ENCODE measurements around the gene MSTN.

DNA sequence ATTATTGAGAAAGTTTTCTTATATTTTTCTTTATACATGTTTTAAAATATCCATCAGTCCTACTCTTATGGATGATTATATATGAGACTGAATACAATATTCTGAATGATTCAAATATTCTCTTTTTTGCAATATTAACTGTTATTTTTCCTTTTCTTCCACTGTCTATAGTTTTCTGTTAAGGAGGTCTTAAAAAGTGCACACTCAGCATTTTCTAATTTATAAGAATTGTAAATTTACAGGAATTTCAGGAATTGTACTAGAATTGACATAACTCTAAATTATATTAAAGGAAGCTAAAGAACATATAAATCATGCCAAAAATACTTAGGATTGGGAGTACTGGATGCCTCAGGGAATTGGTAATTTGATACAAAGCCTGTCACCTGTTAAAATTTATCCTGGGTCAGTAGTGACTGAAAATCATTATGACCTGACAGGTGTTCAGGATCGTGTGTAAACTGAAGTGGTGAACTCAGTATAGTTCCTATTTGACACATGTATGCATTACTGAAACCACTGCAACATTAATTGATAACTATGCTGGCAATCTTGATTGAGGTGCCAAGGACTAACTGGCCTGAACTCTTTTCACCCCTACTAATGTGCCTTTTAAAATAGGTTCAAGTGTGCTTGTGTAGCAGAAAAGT lies 30.4 kb downstream of the MSTN start:
- no peak for TF ChIP-seq EP300 (IDR thresholded peaks at IDR 0.05)
- TF ChIP-seq, protein P1, sequence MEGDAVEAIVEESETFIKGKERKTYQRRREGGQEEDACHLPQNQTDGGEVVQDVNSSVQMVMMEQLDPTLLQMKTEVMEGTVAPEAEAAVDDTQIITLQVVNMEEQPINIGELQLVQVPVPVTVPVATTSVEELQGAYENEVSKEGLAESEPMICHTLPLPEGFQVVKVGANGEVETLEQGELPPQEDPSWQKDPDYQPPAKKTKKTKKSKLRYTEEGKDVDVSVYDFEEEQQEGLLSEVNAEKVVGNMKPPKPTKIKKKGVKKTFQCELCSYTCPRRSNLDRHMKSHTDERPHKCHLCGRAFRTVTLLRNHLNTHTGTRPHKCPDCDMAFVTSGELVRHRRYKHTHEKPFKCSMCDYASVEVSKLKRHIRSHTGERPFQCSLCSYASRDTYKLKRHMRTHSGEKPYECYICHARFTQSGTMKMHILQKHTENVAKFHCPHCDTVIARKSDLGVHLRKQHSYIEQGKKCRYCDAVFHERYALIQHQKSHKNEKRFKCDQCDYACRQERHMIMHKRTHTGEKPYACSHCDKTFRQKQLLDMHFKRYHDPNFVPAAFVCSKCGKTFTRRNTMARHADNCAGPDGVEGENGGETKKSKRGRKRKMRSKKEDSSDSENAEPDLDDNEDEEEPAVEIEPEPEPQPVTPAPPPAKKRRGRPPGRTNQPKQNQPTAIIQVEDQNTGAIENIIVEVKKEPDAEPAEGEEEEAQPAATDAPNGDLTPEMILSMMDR (IDR thresholded peaks at IDR 0.05), result no peak
- TF ChIP-seq POLR2A (IDR thresholded peaks at IDR 0.05), result no peak

Data from suprapubic skin (tissue), 3 donors.